HEK293 (cell line): ENCODE data around the gene CIDEA.
A peak's percentile ranks its signal among the peaks of the same experiment; 100 is the strongest.

ENCODE experiments used
- CTCF ChIA-PET: fragments of 350-600 bp; formaldehyde crosslinking; extraction: SDS; loops from one replicate; lab custom pipeline; 2021; ENCODE audit warnings: antibody characterized with exemption; lab: Yijun Ruan, JAX
- POLR2A ChIA-PET: fragments of 300-600 bp; formaldehyde crosslinking; extraction: SDS; loops from one replicate; lab custom pipeline; 2020; ENCODE audit warnings: antibody characterized with exemption, inconsistent platforms; lab: Yijun Ruan, JAX
- H3K27ac ChIP-seq: fragments of 200-500 bp; sonication (Bioruptor generic); 2 replicates; pipeline ENCODE4 v1.5.1; 2014; ENCODE audit warnings: low read depth, low read length, control low read depth, inconsistent platforms; ENCODE audit errors: extremely low read depth
- H3K36me3 ChIP-seq, 2 experiments: fragments of 200-500 bp in 1 of 2; sonication (Bioruptor generic) in 1 of 2; 1 replicate in 1 of 2; 2 replicates in 1 of 2; pipeline ENCODE4 v1.5.1; 2014 to 2017; ENCODE audit warnings: inconsistent platforms in 2 of 2, low read length in 2 of 2; ENCODE audit not compliant: control insufficient read depth in 2 of 2, insufficient read depth in 1 of 2
- H3K4me1 ChIP-seq: fragments of 200-500 bp; sonication (Bioruptor generic); 2 replicates; pipeline ENCODE4 v1.5.1; 2014; ENCODE audit warnings: mild to moderate bottlenecking, low read length, inconsistent platforms; ENCODE audit not compliant: control insufficient read depth, insufficient read depth
- H3K4me3 ChIP-seq: 2 replicates; pipeline ENCODE4 v1.5.1; 2011; ENCODE audit warnings: low read depth, mild to moderate bottlenecking, control low read depth, low read length, moderate library complexity
- H3K9me3 ChIP-seq: fragments of 200-500 bp; sonication (Bioruptor generic); 2 replicates; pipeline ENCODE4 v1.5.1; 2014; ENCODE audit warnings: low read depth, low read length, inconsistent platforms; ENCODE audit not compliant: control insufficient read depth, insufficient read depth
- EGR2 ChIP-seq: fragments of 450-650 bp; formaldehyde crosslinking; IDR thresholded peaks from 2 replicates; pipeline ENCODE4 v1.5.1; 2016; ENCODE audit warnings: low read depth, missing biosample characterization, missing genetic modification characterization
- FEZF1 ChIP-seq: fragments of 450-650 bp; formaldehyde crosslinking; IDR thresholded peaks from 2 replicates; pipeline ENCODE4 v1.5.1; 2016; ENCODE audit warnings: missing biosample characterization, missing genetic modification characterization
- KLF8 ChIP-seq: fragments of 450-650 bp; formaldehyde crosslinking; IDR thresholded peaks from 2 replicates; pipeline ENCODE4 v1.5.1; 2016; ENCODE audit warnings: missing biosample characterization, missing genetic modification characterization
- SP7 ChIP-seq: fragments of 450-650 bp; formaldehyde crosslinking; IDR thresholded peaks from 2 replicates; pipeline ENCODE4 v1.5.1; 2016; ENCODE audit warnings: missing biosample characterization, missing genetic modification characterization
- ZBTB17 ChIP-seq: fragments of 450-650 bp; formaldehyde crosslinking; IDR thresholded peaks from 2 replicates; pipeline ENCODE4 v1.5.1; 2016; ENCODE audit warnings: missing biosample characterization, missing genetic modification characterization
- ZBTB20 ChIP-seq: fragments of 450-650 bp; formaldehyde crosslinking; IDR thresholded peaks from 2 replicates; pipeline ENCODE4 v1.5.1; 2016; ENCODE audit warnings: missing biosample characterization, missing genetic modification characterization
- ZBTB48 ChIP-seq: fragments of 450-650 bp; formaldehyde crosslinking; IDR thresholded peaks from 2 replicates; pipeline ENCODE4 v1.5.1; 2016; ENCODE audit warnings: missing biosample characterization, missing genetic modification characterization
- ZBTB7A ChIP-seq: fragments of 450-650 bp; formaldehyde crosslinking; IDR thresholded peaks from 2 replicates; pipeline ENCODE4 v1.5.1; 2016; ENCODE audit warnings: low read depth, missing biosample characterization, missing genetic modification characterization
- ZBTB8A ChIP-seq: fragments of 450-650 bp; formaldehyde crosslinking; IDR thresholded peaks from 2 replicates; pipeline ENCODE4 v1.5.1; 2016; ENCODE audit warnings: missing biosample characterization, missing genetic modification characterization
- ZEB2 ChIP-seq: fragments of 450-650 bp; formaldehyde crosslinking; IDR thresholded peaks from 2 replicates; pipeline ENCODE4 v1.5.1; 2016; ENCODE audit warnings: missing biosample characterization, missing genetic modification characterization
- ZNF10 ChIP-seq: fragments of 450-650 bp; formaldehyde crosslinking; IDR thresholded peaks from 2 replicates; pipeline ENCODE4 v1.5.1; 2017; ENCODE audit warnings: missing biosample characterization, missing genetic modification characterization
- ZNF132 ChIP-seq: fragments of 450-650 bp; formaldehyde crosslinking; IDR thresholded peaks from 2 replicates; pipeline ENCODE4 v1.5.1; 2017; ENCODE audit warnings: missing biosample characterization, missing genetic modification characterization, borderline replicate concordance
- ZNF211 ChIP-seq: fragments of 450-650 bp; formaldehyde crosslinking; IDR thresholded peaks from 2 replicates; pipeline ENCODE4 v1.5.1; 2016; ENCODE audit warnings: low read depth, missing biosample characterization, missing genetic modification characterization
- ZNF248 ChIP-seq: fragments of 450-650 bp; formaldehyde crosslinking; IDR thresholded peaks from 2 replicates; pipeline ENCODE4 v1.5.1; 2017; ENCODE audit warnings: missing biosample characterization, missing genetic modification characterization
- ZNF335 ChIP-seq: fragments of 450-650 bp; formaldehyde crosslinking; conservative IDR thresholded peaks from 2 replicates; pipeline ENCODE4 v1.5.1; 2016; ENCODE audit warnings: missing biosample characterization, missing genetic modification characterization
- ZNF433 ChIP-seq: fragments of 450-650 bp; formaldehyde crosslinking; IDR thresholded peaks from 2 replicates; pipeline ENCODE4 v1.5.1; 2016; ENCODE audit warnings: missing biosample characterization, missing genetic modification characterization, low read depth
- ZNF561 ChIP-seq: fragments of 450-650 bp; IDR thresholded peaks from 2 replicates; pipeline ENCODE4 v1.5.1; 2018; ENCODE audit warnings: missing biosample characterization, missing genetic modification characterization, borderline replicate concordance
- ZNF660 ChIP-seq: fragments of 450-650 bp; IDR thresholded peaks from 2 replicates; pipeline ENCODE4 v1.5.1; 2018; ENCODE audit warnings: missing biosample characterization, mild to moderate bottlenecking, missing genetic modification characterization
- ZNF677 ChIP-seq: fragments of 450-650 bp; IDR thresholded peaks from 2 replicates; pipeline ENCODE4 v1.5.0; 2018; ENCODE audit warnings: missing biosample characterization, mild to moderate bottlenecking, missing genetic modification characterization, moderate library complexity
- ZNF843 ChIP-seq: fragments of 450-650 bp; formaldehyde crosslinking; IDR thresholded peaks from 2 replicates; pipeline ENCODE4 v1.5.1; 2016; ENCODE audit warnings: missing biosample characterization, missing genetic modification characterization
- ZSCAN30 ChIP-seq: fragments of 450-650 bp; IDR thresholded peaks from 2 replicates; pipeline ENCODE4 v1.5.1; 2018; ENCODE audit warnings: missing biosample characterization, mild to moderate bottlenecking, missing genetic modification characterization, moderate library complexity
- TF ChIP-seq, protein P1 (sequence below): fragments of 450-650 bp; IDR thresholded peaks from 2 replicates; pipeline ENCODE4 v1.5.1; 2018; ENCODE audit warnings: missing biosample characterization, missing genetic modification characterization
- TF ChIP-seq, protein P2 (sequence below): fragments of 450-650 bp; formaldehyde crosslinking; IDR thresholded peaks from 2 replicates; pipeline ENCODE4 v1.5.1; 2016; ENCODE audit warnings: missing biosample characterization, missing genetic modification characterization
- TF ChIP-seq, protein P3 (sequence below): fragments of 450-650 bp; formaldehyde crosslinking; IDR thresholded peaks from 2 replicates; pipeline ENCODE4 v1.5.1; 2016; ENCODE audit warnings: missing biosample characterization, missing genetic modification characterization
- TF ChIP-seq, protein P4 (sequence below): fragments of 450-650 bp; formaldehyde crosslinking; IDR thresholded peaks from 2 replicates; pipeline ENCODE4 v1.5.1; 2016; ENCODE audit warnings: missing biosample characterization, missing genetic modification characterization
- TF ChIP-seq, protein P5 (sequence below): fragments of 450-650 bp; formaldehyde crosslinking; IDR thresholded peaks from 2 replicates; pipeline ENCODE4 v1.5.1; 2016; ENCODE audit warnings: missing biosample characterization, missing genetic modification characterization

Gene CIDEA

DNA sequence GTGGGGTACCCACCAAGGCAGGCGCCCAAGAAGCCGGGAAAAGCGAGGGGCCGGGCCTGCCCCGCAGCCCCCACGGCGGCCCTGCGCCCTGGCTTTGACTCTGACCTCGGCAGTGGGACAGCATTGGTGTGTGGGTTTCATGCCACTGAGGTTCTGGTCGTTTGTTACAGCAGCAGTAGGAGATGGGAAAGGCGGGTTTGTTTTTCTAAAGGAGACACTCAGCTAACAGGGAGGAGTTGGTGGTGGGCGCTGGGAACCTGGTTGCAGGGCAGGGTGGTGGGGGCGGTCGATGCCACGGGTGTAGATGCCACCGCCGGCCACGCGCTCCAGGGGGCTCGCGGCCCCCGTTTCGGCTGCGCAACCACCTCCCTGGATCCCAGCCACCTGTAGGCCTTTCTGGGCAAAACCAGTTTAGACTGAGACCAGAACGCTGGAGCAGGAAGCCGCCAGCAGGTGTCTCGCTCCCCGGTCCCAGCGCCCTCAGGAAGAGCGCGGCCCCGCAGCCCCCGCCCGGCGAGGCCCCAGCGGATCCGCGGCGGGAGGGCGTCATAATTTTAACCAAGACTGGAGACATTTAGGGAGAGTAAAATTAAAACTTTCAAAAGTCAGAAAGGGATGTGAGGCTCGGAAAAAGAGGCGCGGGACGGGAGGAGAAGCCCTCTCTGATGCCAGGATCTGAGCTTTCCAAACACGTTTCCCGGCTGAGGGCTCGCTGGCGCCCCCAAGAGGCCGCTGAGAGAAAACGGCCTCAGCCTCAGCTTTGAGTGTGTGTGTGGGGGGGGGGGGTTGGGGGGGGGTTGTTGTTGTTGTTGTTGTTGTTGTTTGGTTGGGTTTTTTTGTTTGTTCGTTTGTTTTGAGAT lies 17.4 kb downstream of the CIDEA start:
- POLR2A ChIA-PET, result interaction anchor here (0.6 to 2.4 kb wide), 13 partner anchors 8 to 291 kb away, joined by 3 to 20 read pairs (median 5); partner anchors contain the start of gene AFG3L2
- Histone ChIP-seq H3K27ac (peak overlapping the region; percentile 70), H3K4me1 (no peaks in the 10 kb centered on the region)
- no peak for TF ChIP-seq ZBTB48 (tag by site-specific recombination)
- TF ChIP-seq ZNF10 (tag by site-specific recombination), result no peak
- 0 out of 2 replicates have a peak, but pooled peaks have one; percentile 32 for TF ChIP-seq ZNF843 (tag by site-specific recombination)
- TF ChIP-seq EGR2 (tag by site-specific recombination), result peak; percentile 82
- no peak for TF ChIP-seq ZNF211
- no peak for TF ChIP-seq ZNF677 (tag by site-specific recombination)
- TF ChIP-seq, protein P1, sequence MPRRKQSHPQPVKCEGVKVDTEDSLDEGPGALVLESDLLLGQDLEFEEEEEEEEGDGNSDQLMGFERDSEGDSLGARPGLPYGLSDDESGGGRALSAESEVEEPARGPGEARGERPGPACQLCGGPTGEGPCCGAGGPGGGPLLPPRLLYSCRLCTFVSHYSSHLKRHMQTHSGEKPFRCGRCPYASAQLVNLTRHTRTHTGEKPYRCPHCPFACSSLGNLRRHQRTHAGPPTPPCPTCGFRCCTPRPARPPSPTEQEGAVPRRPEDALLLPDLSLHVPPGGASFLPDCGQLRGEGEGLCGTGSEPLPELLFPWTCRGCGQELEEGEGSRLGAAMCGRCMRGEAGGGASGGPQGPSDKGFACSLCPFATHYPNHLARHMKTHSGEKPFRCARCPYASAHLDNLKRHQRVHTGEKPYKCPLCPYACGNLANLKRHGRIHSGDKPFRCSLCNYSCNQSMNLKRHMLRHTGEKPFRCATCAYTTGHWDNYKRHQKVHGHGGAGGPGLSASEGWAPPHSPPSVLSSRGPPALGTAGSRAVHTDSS (tag by site-specific recombination), result no peak
- no peak for TF ChIP-seq FEZF1 (tag by site-specific recombination)
- no peak for TF ChIP-seq KLF8 (tag by site-specific recombination)
- TF ChIP-seq ZNF248 (tag by site-specific recombination), result no peak
- peak; percentile 36; the same call in 1 of the 2 replicates for TF ChIP-seq ZEB2
- TF ChIP-seq, protein P2, sequence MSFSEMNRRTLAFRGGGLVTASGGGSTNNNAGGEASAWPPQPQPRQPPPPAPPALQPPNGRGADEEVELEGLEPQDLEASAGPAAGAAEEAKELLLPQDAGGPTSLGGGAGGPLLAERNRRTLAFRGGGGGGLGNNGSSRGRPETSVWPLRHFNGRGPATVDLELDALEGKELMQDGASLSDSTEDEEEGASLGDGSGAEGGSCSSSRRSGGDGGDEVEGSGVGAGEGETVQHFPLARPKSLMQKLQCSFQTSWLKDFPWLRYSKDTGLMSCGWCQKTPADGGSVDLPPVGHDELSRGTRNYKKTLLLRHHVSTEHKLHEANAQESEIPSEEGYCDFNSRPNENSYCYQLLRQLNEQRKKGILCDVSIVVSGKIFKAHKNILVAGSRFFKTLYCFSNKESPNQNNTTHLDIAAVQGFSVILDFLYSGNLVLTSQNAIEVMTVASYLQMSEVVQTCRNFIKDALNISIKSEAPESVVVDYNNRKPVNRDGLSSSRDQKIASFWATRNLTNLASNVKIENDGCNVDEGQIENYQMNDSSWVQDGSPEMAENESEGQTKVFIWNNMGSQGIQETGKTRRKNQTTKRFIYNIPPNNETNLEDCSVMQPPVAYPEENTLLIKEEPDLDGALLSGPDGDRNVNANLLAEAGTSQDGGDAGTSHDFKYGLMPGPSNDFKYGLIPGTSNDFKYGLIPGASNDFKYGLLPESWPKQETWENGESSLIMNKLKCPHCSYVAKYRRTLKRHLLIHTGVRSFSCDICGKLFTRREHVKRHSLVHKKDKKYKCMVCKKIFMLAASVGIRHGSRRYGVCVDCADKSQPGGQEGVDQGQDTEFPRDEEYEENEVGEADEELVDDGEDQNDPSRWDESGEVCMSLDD, result peak; percentile 38; the same call in 1 of the 2 replicates
- TF ChIP-seq, protein P3, sequence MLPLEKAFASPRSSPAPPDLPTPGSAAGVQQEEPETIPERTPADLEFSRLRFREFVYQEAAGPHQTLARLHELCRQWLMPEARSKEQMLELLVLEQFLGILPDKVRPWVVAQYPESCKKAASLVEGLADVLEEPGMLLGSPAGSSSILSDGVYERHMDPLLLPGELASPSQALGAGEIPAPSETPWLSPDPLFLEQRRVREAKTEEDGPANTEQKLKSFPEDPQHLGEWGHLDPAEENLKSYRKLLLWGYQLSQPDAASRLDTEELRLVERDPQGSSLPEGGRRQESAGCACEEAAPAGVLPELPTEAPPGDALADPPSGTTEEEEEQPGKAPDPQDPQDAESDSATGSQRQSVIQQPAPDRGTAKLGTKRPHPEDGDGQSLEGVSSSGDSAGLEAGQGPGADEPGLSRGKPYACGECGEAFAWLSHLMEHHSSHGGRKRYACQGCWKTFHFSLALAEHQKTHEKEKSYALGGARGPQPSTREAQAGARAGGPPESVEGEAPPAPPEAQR (tag by site-specific recombination), result no peak
- peak; percentile 66; the same call in 1 of the 2 replicates for TF ChIP-seq SP7 (tag by site-specific recombination)
- no peak for TF ChIP-seq ZNF433
- no peak for TF ChIP-seq ZNF132 (tag by site-specific recombination)
- peak; percentile 58 for TF ChIP-seq ZSCAN30 (tag by site-specific recombination)
- 0 out of 2 replicates have a peak, but pooled peaks have one; percentile 26 for TF ChIP-seq ZBTB17 (tag by site-specific recombination)
- TF ChIP-seq, protein P4, sequence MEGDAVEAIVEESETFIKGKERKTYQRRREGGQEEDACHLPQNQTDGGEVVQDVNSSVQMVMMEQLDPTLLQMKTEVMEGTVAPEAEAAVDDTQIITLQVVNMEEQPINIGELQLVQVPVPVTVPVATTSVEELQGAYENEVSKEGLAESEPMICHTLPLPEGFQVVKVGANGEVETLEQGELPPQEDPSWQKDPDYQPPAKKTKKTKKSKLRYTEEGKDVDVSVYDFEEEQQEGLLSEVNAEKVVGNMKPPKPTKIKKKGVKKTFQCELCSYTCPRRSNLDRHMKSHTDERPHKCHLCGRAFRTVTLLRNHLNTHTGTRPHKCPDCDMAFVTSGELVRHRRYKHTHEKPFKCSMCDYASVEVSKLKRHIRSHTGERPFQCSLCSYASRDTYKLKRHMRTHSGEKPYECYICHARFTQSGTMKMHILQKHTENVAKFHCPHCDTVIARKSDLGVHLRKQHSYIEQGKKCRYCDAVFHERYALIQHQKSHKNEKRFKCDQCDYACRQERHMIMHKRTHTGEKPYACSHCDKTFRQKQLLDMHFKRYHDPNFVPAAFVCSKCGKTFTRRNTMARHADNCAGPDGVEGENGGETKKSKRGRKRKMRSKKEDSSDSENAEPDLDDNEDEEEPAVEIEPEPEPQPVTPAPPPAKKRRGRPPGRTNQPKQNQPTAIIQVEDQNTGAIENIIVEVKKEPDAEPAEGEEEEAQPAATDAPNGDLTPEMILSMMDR, result peak; percentile 94
- no peak for TF ChIP-seq ZBTB20 (tag by site-specific recombination)
- no peak for TF ChIP-seq ZBTB7A
- TF ChIP-seq, protein P5, sequence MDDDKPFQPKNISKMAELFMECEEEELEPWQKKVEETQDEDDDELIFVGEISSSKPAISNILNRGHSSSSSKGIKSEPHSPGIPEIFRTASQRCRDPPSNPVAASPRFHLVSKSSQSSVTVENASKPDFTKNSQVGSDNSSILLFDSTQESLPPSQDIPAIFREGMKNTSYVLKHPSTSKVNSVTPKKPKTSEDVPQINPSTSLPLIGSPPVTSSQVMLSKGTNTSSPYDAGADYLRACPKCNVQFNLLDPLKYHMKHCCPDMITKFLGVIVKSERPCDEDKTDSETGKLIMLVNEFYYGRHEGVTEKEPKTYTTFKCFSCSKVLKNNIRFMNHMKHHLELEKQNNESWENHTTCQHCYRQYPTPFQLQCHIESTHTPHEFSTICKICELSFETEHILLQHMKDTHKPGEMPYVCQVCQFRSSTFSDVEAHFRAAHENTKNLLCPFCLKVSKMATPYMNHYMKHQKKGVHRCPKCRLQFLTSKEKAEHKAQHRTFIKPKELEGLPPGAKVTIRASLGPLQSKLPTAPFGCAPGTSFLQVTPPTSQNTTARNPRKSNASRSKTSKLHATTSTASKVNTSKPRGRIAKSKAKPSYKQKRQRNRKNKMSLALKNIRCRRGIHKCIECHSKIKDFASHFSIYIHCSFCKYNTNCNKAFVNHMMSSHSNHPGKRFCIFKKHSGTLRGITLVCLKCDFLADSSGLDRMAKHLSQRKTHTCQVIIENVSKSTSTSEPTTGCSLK (tag by site-specific recombination), result no peak
- TF ChIP-seq ZNF561 (tag by site-specific recombination), result peak; percentile 72; the same call in 1 of the 2 replicates
- peak; percentile 54 for TF ChIP-seq ZBTB8A (tag by site-specific recombination)
- peak; percentile 72 for TF ChIP-seq ZNF335 (tag by site-specific recombination)
- peak; percentile 71; the same call in 1 of the 2 replicates for TF ChIP-seq ZNF660 (tag by site-specific recombination)

More for the DNA sequence above, 17.4 kb downstream of the CIDEA start:
- peak overlapping the region; percentile 49 for H3K4me3 ChIP-seq
- CTCF ChIA-PET, result interaction anchor here (0.6 to 3.4 kb wide), 40 partner anchors 8 to 1471 kb away, joined by 3 to 40 read pairs (median 4); partner anchors contain the start of gene CIDEA
- H3K9me3 ChIP-seq, result no peaks in the 10 kb centered on the region
- no peaks in the 10 kb centered on the region; a peak in 1 of 3 replicates for H3K36me3 ChIP-seq
